SJSA1 (cell line): ENCODE measurements around the gene NUTM1. TPM values are rescaled to one million over a fixed set of nuclear protein-coding genes. Genes with fewer than 3 reads are reported as not detected.
"Not testable (repeated sequence)": the region's sequence is repeated elsewhere in the genome, so short reads cannot be mapped to it uniquely, and the experiment has no call there.

Source experiments
- DNase-seq, 2 experiments: peaks; one replicate each; pipeline ENCODE4 v3.0.0-alpha.2; 2015 to 2020; ENCODE audit warnings: low spot score in 2 of 2, low read depth in 1 of 2
- H3K27ac ChIP-seq: fragments of 250-450 bp; sonication (Bioruptor Pico); 2 replicates; pipeline ENCODE4 v1.5.1; 2020; ENCODE audit warnings: mild to moderate bottlenecking, moderate library complexity
- H3K27me3 ChIP-seq: fragments of 250-450 bp; sonication (Bioruptor Pico); replicated peaks from 2 replicates; pipeline ENCODE4 v1.5.1; 2020; ENCODE audit warnings: mild to moderate bottlenecking, moderate library complexity
- H3K36me3 ChIP-seq: fragments of 250-450 bp; sonication (Bioruptor Pico); 2 replicates; pipeline ENCODE4 v1.5.1; 2020; ENCODE audit warnings: mild to moderate bottlenecking
- H3K4me1 ChIP-seq: fragments of 250-450 bp; sonication (Bioruptor Pico); replicated peaks from 2 replicates; pipeline ENCODE4 v1.6.1; 2021; ENCODE audit warnings: mild to moderate bottlenecking
- H3K4me3 ChIP-seq: fragments of 250-450 bp; sonication (Bioruptor Pico); 2 replicates; pipeline ENCODE4 v1.5.1; 2020; ENCODE audit warnings: mild to moderate bottlenecking
- H3K9me3 ChIP-seq: fragments of 250-450 bp; sonication (Bioruptor Pico); replicated peaks from 2 replicates; pipeline ENCODE4 v1.5.1; 2020; ENCODE audit warnings: mild to moderate bottlenecking
- total RNA-seq: library from RNA; depleted of rRNA; stranded (reverse); fragments of >200 nt; shearing (Covaris generic); gene quantifications from 2 replicates; pipeline ENCODE4 v1.2.3, GENCODE V29; 2014

The NUTM1 gene
- total RNA-seq, 1 experiment from 2014 or later: not detected

- not testable (repeated sequence) for H3K4me1 ChIP-seq, H3K27me3 ChIP-seq, H3K9me3 ChIP-seq, DNase-seq
- Histone ChIP-seq H3K36me3 (peaks cover 27% of the 10 kb centered on the region), H3K27ac (peak overlapping the region; percentile 47), H3K4me3 (peak overlapping the region; percentile 55)
These were observed 840 bp upstream of the NUTM1 start for GRCh38 chr15:34342213-34342736.

GRCh38 chr15:34347951-34348638 lies 5.0 kb downstream of the NUTM1 start:
- Histone ChIP-seq H3K36me3 (no peaks in the 10 kb centered on the region), H3K9me3 (no peaks in the 10 kb centered on the region), H3K27me3 (no peaks in the 10 kb centered on the region)

GRCh38 chr15:34348735-34349300 lies 5.7 kb downstream of the NUTM1 start:
- Histone ChIP-seq H3K36me3 (no peaks in the 10 kb centered on the region), H3K4me3 (no peak overlapping the region)

More at GRCh38 chr15:34347951-34348638, 5.0 kb downstream of the NUTM1 start:
- Histone ChIP-seq H3K4me1 (no peaks in the 10 kb centered on the region), H3K27ac (no peak overlapping the region), H3K4me3 (no peak overlapping the region)
- DNase-seq: peak in 1 of 2 experiments; percentile 31

GRCh38 chr15:34349769-34350168 lies 6.7 kb downstream of the NUTM1 start:
- Histone ChIP-seq H3K27me3 (no peaks in the 10 kb centered on the region), H3K9me3 (no peaks in the 10 kb centered on the region), H3K4me3 (no peak overlapping the region), H3K36me3 (no peaks in the 10 kb centered on the region), H3K27ac (no peak overlapping the region), H3K4me1 (no peaks in the 10 kb centered on the region)
- DNase-seq: no peak

More at GRCh38 chr15:34348735-34349300, 5.7 kb downstream of the NUTM1 start:
- Histone ChIP-seq H3K4me1 (no peaks in the 10 kb centered on the region), H3K27me3 (no peaks in the 10 kb centered on the region), H3K27ac (no peak overlapping the region), H3K9me3 (no peaks in the 10 kb centered on the region)
- DNase-seq: no peak

GRCh38 chr15:34352996-34353395 lies 9.9 kb downstream of the NUTM1 start:
- H3K4me3 ChIP-seq, DNase-seq, H3K27ac ChIP-seq, H3K36me3 ChIP-seq, H3K4me1 ChIP-seq, H3K27me3 ChIP-seq, H3K9me3 ChIP-seq: not testable (repeated sequence)

GRCh38 chr15:34353627-34354026 lies 10.5 kb downstream of the NUTM1 start:
- Histone ChIP-seq H3K27me3 (no peaks in the 10 kb centered on the region), H3K4me1 (no peaks in the 10 kb centered on the region), H3K9me3 (no peaks in the 10 kb centered on the region), H3K27ac (no peak overlapping the region), H3K4me3 (no peak overlapping the region), H3K36me3 (no peaks in the 10 kb centered on the region; the same call in 1 of the 2 replicates)
- no peak for DNase-seq

GRCh38 chr15:34354286-34354685 lies 11.2 kb downstream of the NUTM1 start:
- H3K4me3 ChIP-seq: no peak overlapping the region

GRCh38 chr15:34355241-34355640 lies 12.1 kb downstream of the NUTM1 start:
- no peaks in the 10 kb centered on the region for H3K9me3 ChIP-seq
- H3K4me3 ChIP-seq: no peak overlapping the region
- no peaks in the 10 kb centered on the region for H3K4me1 ChIP-seq
- peaks cover 14% of the 10 kb centered on the region for H3K36me3 ChIP-seq
- DNase-seq: no peak
- no peaks in the 10 kb centered on the region for H3K27me3 ChIP-seq
- H3K27ac ChIP-seq: no peak overlapping the region

More at GRCh38 chr15:34354286-34354685, 11.2 kb downstream of the NUTM1 start:
- Histone ChIP-seq H3K36me3 (peaks cover 4% of the 10 kb centered on the region), H3K4me1 (no peaks in the 10 kb centered on the region), H3K27ac (no peak overlapping the region), H3K9me3 (no peaks in the 10 kb centered on the region), H3K27me3 (no peaks in the 10 kb centered on the region)
- DNase-seq: no peak

GRCh38 chr15:34357653-34358052 lies 14.5 kb downstream of the NUTM1 start:
- no peaks in the 10 kb centered on the region for H3K4me1 ChIP-seq

GRCh38 chr15:34358367-34358766 lies 15.3 kb downstream of the NUTM1 start:
- DNase-seq: no peak
- Histone ChIP-seq H3K27ac (no peak overlapping the region), H3K4me1 (no peaks in the 10 kb centered on the region)

More at GRCh38 chr15:34357653-34358052, 14.5 kb downstream of the NUTM1 start:
- no peaks in the 10 kb centered on the region for H3K27me3 ChIP-seq
- H3K4me3 ChIP-seq: no peak overlapping the region
- DNase-seq: no peak
- no peaks in the 10 kb centered on the region for H3K9me3 ChIP-seq
- no peak overlapping the region for H3K27ac ChIP-seq
- H3K36me3 ChIP-seq: peaks cover 22% of the 10 kb centered on the region

GRCh38 chr15:34358948-34359347 lies 15.8 kb downstream of the NUTM1 start:
- no peak for DNase-seq
- no peaks in the 10 kb centered on the region for H3K27me3 ChIP-seq

More at GRCh38 chr15:34358367-34358766, 15.3 kb downstream of the NUTM1 start:
- peaks cover 27% of the 10 kb centered on the region for H3K36me3 ChIP-seq
- H3K9me3 ChIP-seq: no peaks in the 10 kb centered on the region
- no peak overlapping the region for H3K4me3 ChIP-seq
- no peaks in the 10 kb centered on the region for H3K27me3 ChIP-seq

GRCh38 chr15:34359416-34359815 lies 16.3 kb downstream of the NUTM1 start:
- Histone ChIP-seq H3K27me3 (no peaks in the 10 kb centered on the region), H3K27ac (no peak overlapping the region), H3K9me3 (no peaks in the 10 kb centered on the region), H3K36me3 (peaks cover 34% of the 10 kb centered on the region), H3K4me3 (no peak overlapping the region), H3K4me1 (no peaks in the 10 kb centered on the region)
- DNase-seq: no peak

More at GRCh38 chr15:34358948-34359347, 15.8 kb downstream of the NUTM1 start:
- no peak overlapping the region for H3K27ac ChIP-seq
- no peak overlapping the region for H3K4me3 ChIP-seq
- H3K36me3 ChIP-seq: peaks cover 33% of the 10 kb centered on the region
- H3K4me1 ChIP-seq: no peaks in the 10 kb centered on the region
- no peaks in the 10 kb centered on the region for H3K9me3 ChIP-seq

GRCh38 chr15:34360298-34360697 lies 17.2 kb downstream of the NUTM1 start:
- no peak for DNase-seq
- H3K36me3 ChIP-seq: peaks cover 37% of the 10 kb centered on the region
- H3K4me3 ChIP-seq: no peak overlapping the region
- no peak overlapping the region for H3K27ac ChIP-seq
- H3K4me1 ChIP-seq: no peaks in the 10 kb centered on the region
- no peaks in the 10 kb centered on the region for H3K9me3 ChIP-seq
- H3K27me3 ChIP-seq: no peaks in the 10 kb centered on the region

- Histone ChIP-seq H3K4me1 (peaks cover 6% of the 10 kb centered on the region), H3K4me3 (no peak overlapping the region), H3K9me3 (no peaks in the 10 kb centered on the region), H3K36me3 (peaks cover 37% of the 10 kb centered on the region), H3K27me3 (no peaks in the 10 kb centered on the region), H3K27ac (no peak overlapping the region)
- DNase-seq: no peak
These were observed 18.2 kb downstream of the NUTM1 start for GRCh38 chr15:34361278-34361677.
